AG20443 (cell line): ENCODE data around the gene SLC38A5.

Source experiments
- DNase-seq: peaks from one replicate; pipeline ENCODE4 v3.0.0; 2012; ENCODE audit warnings: low spot score, mixed read lengths

Gene SLC38A5

GRCh38 chrX:48491809-48492208, 21.7 kb upstream of the SLC38A5 start:
- no peak for DNase-seq

DNA sequence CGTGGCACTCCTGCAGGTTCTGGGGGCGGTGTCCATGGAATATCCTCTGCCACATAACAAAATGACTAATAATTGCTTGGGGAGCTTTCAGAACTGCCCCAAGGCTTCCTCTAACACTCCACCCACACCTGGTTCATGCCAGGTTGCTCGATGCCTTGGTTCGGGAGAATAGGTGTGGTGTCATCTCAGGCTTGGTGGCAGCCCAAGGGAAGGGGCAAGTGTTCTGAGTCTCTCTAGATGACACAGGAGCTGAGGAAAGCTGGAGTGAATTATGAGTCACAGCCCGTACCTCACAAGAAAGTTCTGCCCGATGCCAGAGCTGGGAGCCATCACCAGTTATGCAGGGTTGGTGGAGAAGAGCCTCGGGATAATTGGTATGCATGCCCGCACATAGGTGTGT, 20.6 kb upstream of the SLC38A5 start:
- DNase-seq = peak; percentile 20

DNA sequence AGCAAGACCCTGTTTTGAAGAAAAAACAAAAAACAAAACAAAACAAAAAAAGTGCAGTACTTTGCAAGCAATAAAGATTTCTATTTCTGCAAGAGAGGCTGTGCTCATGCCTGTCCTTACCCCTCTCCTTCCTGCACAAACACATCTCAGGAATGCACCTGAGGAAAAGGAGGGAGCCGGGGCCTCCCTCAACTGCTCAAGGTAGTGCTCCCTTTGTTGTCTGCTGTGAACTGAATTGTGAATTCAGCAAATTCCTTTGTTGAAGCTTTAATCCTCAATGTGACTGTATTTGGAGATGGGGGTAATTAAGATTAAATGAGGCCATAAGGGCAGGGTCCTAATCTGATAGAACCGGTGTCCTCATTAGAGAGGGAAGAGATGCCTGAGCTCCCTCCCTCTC, 19.8 kb upstream of the SLC38A5 start:
- DNase-seq = no peak

- DNase-seq = no peak
Measured at GRCh38 chrX:48489296-48489695, 19.2 kb upstream of the SLC38A5 start.

DNA sequence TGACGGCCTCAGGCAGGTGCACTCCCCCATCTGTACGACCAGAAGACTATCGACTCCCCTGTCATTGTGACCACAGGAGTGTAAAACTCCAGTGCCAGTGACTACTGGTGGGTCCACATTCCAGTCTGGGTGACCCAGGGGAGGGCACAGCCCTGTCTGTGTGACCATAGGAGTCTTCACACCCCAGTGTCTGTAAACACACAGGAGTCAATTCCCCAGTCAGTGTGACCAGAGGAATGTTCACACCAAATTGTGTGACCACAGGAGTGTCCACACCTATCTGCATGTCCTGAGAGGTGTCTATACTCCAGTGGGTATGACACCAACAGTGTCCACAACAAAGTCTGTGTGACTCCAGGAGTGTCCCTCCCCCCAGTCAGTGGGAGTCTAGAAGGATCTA, 18.0 kb upstream of the SLC38A5 start:
- DNase-seq = no peak

- peak; percentile 71 for DNase-seq
Measured at GRCh38 chrX:48487362-48487798, 17.3 kb upstream of the SLC38A5 start.

- no peak for DNase-seq
Measured at GRCh38 chrX:48482526-48482925, 12.5 kb upstream of the SLC38A5 start.

DNA sequence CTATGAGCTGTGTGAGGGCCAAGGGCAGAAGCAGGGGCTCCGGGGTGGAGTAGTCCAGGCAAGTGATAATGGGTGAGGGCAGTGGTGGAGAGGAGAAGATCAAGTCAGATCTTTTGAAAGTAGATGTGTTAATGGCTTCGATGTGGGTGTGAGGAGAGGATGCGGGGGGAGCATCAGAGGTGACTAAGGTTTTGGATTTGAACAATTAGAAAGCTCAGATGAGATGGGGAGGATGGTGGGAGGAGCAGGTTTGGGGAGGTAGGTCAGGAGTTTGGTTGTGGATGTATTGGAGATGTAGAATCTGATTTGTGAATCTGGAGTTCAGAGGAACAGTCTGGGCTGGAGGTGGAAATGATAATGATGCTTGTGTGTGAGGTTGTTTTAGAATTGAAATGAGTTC, 10.5 kb upstream of the SLC38A5 start:
- no peak for DNase-seq

DNA sequence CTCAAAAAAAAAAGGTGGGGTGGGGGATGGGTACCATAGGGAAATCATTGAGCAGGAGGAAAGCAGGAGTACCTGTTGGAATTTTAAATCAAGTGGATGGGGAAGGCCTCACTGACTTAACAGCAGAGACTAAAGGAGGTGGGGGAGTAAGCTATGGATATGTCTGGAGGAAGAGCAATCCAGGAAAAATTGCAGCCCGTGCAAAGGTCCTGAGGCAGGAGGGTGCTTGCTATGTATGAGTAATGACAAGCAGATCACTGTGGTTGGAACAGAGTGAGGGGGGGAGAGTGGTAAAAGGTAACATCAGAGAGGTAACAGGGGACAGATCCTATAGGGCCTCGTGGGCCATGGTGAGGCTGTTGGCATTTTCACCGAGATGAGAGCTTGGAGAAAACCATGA, 10.1 kb upstream of the SLC38A5 start:
- no peak for DNase-seq

DNA sequence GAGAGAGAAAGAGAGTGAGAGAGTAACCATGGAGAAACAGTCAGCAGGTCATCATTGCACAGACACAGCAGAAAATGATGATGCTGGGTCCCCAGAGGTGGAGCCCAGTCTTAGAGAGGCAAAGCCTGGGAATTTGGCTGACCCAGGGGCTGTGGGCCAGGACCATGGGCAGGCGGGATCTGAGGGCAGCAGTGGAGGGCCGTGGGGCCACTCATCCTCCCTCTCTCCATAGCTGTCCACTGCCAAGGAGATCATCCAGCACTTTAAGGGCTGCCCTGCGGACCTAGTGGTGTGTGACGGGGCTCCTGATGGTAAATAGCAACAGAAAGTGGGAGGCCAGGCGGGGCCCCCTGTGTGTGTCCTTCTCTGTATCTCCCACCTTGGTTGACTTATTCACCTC, 8.7 kb upstream of the SLC38A5 start:
- DNase-seq = no peak

GRCh38 chrX:48477960-48478755, 8.1 kb upstream of the SLC38A5 start:
- no peak for DNase-seq

DNA sequence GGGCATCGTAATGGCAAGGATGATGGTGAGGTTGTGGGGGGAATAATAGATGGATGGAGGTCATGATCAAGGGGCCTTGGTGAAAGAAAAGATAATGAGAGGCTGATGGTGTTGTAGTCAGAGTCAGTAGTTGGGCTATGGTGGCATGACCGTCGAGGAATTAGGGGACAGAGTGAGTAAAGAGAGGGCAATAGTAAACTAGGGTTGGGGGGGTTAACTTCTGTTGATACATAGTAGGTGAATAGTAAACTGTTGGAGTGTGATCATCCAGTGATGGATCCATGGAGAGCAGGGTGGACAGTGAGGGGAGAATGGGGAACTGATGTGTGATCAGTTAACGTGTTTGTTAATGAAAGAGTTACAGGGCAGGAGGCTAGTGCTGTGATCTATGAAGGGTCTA, 6.9 kb upstream of the SLC38A5 start:
- no peak for DNase-seq

DNA sequence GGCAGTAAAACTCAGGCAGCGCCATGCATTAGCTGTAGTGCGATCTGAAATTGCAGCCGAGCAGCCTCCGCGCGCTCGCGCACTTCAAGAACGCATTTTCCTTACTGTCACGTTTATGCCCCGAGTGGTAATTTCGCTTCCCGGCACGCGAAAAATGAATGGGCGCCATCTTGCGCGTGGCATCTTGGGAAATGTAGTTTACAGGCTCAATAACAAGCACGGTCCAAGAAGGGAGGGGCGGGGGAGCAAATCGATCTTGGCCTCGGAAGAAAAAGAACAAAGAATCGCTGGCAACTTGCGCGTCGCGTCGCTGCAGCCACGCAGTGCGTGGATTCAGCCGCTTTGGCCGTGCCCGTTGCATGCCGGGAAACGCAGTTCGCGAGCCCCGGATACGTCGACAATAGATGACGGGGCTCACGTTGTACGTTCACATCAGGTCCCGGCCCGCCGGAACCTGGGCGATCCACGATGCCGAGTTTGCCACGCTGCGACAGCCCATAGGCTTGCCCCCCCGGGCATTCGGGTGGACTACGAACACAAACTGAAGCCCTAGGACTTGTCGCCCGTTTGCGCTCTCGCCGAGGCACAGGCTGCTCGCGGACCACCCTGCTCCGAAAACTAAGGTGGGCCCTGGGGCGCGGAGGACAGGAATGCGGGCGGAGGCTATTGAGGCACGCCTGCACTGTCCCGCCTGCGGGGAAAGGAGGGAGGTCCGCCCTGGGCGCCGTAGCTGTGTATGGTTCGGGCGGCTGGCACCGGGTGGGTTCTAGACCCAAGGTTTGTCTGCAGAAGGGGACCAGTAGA, 5.9 kb upstream of the SLC38A5 start, which contains the start of gene FTSJ1:
TSS of gene FTSJ1 (plus strand) at position 426 of the 804 bp plus-strand sequence. CDS start 1,849 bp downstream, outside the sequence.
- peak; percentile 85 for DNase-seq

DNA sequence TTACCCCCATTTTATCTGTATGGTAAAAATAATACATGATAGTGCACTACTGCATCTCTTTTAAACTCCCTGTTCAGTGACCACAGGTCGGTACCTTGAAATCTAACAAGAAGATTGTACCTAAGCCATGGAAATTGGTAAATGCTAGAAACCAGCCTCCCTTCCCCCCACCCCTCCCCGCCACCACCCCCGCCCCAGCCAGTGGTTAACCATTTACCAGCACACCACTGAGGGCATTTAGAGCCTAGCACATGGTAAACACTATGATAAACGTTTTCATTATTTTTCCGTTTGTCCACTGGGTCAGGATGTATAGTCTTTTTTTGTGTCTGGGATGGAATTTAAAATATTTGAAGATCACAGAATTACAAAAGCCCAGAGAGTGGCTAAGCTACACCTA, 5.2 kb upstream of the SLC38A5 start:
- no peak for DNase-seq

DNA sequence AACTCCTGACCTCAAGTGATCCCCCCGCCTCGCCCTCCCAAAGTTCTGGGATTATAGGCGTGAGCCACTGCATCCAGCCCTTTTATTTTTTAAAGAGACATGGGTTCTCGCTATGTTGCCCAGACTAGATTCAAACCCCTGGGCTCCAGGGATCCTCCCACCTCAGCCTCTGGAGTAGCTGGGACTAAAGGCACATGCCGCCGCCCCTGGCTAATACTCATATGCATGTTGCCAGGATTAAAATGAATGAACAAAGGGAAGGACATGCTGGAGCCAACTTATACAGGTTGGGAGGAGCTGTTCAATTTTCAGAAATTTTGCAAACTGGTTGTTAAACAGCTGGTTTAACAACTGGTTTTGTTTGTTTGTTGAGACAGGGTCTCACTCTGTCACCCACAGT, 4.5 kb upstream of the SLC38A5 start:
- no peak for DNase-seq

DNA sequence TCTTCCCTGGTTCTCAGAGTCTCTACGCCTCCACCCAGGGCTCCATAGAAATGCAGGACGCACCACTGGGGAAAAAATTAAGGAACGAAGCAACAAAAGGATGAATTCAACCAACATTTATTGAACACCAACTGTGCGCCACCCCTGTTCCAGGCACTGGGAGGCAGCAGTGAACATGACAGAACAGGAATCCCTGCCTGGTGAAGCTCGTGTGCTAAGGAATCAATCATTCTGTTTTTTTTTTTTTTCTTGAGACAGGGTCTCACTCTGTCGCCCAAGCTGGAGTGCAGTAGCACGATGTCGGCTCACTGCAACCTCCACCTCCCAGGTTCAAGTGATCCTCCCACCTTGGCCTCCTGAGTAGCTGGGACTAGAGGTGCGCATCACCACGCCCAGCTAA, 4.1 kb upstream of the SLC38A5 start:
- no peak for DNase-seq

GRCh38 chrX:48473704-48473990, 3.6 kb upstream of the SLC38A5 start:
- DNase-seq = no peak

- no peak for DNase-seq
Measured at GRCh38 chrX:48472851-48473703, 3.0 kb upstream of the SLC38A5 start.

DNA sequence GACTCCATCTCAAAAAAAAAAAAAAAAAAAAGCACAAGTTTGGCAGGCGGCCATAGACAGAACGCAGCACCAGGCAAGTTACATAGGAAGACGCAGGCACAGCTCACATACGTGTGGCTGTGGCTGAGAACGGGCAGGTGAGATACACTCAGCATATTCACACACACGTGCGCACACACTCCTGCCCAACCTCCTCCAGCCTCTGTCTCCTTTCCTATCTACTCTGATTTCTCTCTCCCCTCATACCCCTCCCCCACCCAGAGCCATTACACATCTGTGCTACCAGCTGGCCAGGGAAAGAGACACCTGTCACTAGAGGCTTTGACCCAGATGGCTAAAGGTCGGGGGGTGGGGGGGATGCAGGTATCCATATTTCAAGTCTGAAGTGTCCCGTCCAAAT, 2.2 kb upstream of the SLC38A5 start:
- DNase-seq = no peak

GRCh38 chrX:48471504-48471903, 1.4 kb upstream of the SLC38A5 start:
- DNase-seq = no peak

DNA sequence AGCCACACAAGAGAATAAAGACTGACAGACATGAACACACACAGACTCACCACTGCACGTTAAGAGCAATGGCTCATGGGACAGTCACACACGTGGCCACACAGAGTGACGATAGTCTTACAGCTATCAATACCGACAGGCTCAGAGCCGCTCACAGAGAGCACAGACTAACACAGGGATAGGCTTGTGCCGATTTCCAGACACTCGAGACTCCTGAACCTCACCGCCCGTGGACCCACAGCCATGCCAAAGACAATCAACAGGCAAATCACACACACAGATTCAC, 716 bp upstream of the SLC38A5 start:
- DNase-seq = no peak
